MM.1S (cell line): ENCODE measurements around the gene CD300LB.

Experiments
- EZH2 ChIP-seq: fragments of 300-600 bp; sonication (generic); optimal IDR thresholded peaks from 2 replicates; pipeline ENCODE3; 2017; ENCODE audit warnings: low read depth, mild to moderate bottlenecking, antibody characterized with exemption, low read length, mixed read lengths
- TF ChIP-seq, protein P1 (sequence below): fragments of 300-600 bp; sonication (generic); IDR thresholded peaks from 2 replicates; pipeline ENCODE4 v1.5.1; 2016; ENCODE audit warnings: antibody characterized with exemption, low read length, mixed read lengths

DNA sequence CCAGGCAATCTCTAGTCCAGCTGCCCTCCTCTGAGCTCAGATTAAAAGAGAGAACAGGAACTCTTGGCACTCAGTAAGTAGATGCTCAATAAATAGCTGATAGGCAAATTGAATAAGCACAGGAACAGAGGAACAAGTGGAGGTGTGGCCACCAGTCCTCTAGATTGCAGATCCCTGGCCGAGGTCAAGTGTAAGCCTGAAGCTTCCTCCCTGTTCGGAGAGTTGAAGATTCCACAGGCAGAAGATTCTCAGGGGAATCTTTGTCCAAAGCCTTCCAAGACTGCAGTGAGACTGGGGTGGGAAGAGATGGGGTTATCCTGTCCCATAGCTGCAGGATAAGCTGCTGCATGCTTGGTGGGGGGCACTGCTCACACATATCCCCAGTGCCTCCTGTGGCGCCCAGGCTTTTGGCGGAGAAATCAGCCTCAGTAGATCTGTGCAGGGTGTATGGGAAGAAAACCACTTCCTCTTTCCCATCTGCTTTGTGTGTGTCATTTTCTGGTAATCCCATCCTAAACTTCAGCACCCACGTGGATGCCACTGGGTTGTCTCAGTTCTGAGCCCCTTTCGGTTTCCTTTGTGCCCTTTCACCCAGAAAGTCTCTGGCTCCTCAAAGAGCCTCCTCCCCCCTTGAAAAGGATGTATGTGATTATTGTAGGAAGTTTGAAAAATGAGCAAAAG is 52.7 kb downstream of the CD300LB start:
- TF ChIP-seq, protein P1, sequence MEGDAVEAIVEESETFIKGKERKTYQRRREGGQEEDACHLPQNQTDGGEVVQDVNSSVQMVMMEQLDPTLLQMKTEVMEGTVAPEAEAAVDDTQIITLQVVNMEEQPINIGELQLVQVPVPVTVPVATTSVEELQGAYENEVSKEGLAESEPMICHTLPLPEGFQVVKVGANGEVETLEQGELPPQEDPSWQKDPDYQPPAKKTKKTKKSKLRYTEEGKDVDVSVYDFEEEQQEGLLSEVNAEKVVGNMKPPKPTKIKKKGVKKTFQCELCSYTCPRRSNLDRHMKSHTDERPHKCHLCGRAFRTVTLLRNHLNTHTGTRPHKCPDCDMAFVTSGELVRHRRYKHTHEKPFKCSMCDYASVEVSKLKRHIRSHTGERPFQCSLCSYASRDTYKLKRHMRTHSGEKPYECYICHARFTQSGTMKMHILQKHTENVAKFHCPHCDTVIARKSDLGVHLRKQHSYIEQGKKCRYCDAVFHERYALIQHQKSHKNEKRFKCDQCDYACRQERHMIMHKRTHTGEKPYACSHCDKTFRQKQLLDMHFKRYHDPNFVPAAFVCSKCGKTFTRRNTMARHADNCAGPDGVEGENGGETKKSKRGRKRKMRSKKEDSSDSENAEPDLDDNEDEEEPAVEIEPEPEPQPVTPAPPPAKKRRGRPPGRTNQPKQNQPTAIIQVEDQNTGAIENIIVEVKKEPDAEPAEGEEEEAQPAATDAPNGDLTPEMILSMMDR: no peak
- TF ChIP-seq EZH2: no peak
